IMR-90 (cell line): ENCODE data around the gene FAM174C.

Experiments
- CTCF ChIP-seq: conservative IDR thresholded peaks from 2 replicates; pipeline ENCODE4 v1.5.1; 2012; ENCODE audit warnings: mild to moderate bottlenecking, low read depth, low read length, improper control_type of control experiment
- MAFK ChIP-seq: IDR thresholded peaks from 2 replicates; pipeline ENCODE4 v1.6.1; 2012; ENCODE audit warnings: low read depth, low read length, improper control_type of control experiment
- MAZ ChIP-seq: IDR thresholded peaks from 2 replicates; pipeline ENCODE4 v1.6.1; 2012; ENCODE audit warnings: low read depth, mild to moderate bottlenecking, low read length, improper control_type of control experiment, moderate library complexity, borderline replicate concordance
- MXI1 ChIP-seq: IDR thresholded peaks from 2 replicates; pipeline ENCODE4 v1.6.1; 2012; ENCODE audit warnings: low read depth, mild to moderate bottlenecking, low read length, moderate library complexity, borderline replicate concordance
- POLR2A ChIP-seq: IDR thresholded peaks from 2 replicates; pipeline ENCODE4 v1.6.1; 2012; ENCODE audit warnings: mild to moderate bottlenecking, low read depth, low read length
- RCOR1 ChIP-seq: IDR thresholded peaks from 2 replicates; pipeline ENCODE4 v1.6.1; 2012; ENCODE audit warnings: mild to moderate bottlenecking, low read length, improper control_type of control experiment; ENCODE audit not compliant: insufficient replicate concordance
- RFX5 ChIP-seq: IDR thresholded peaks from 2 replicates; pipeline ENCODE4 v1.8.0; 2012; ENCODE audit warnings: low read depth, mild to moderate bottlenecking, low read length, moderate library complexity
- SMC3 ChIP-seq: fragments of 150-350 bp; IDR thresholded peaks from 2 replicates; pipeline ENCODE4 v1.6.1; 2016; ENCODE audit warnings: low read depth, mild to moderate bottlenecking, antibody characterized with exemption, low read length, moderate library complexity
- USF2 ChIP-seq: fragments of 150-350 bp; IDR thresholded peaks from 2 replicates; pipeline ENCODE4 v1.6.1; 2017; ENCODE audit warnings: mild to moderate bottlenecking, antibody characterized with exemption, low read length, low read depth

- TF ChIP-seq CTCF: no peak
- no peak for TF ChIP-seq RFX5
- no peak for TF ChIP-seq MAFK
- TF ChIP-seq POLR2A: no peak
- TF ChIP-seq MXI1: no peak
- TF ChIP-seq USF2: no peak
- no peak for TF ChIP-seq RCOR1
- TF ChIP-seq MAZ: no peak
- TF ChIP-seq SMC3: no peak
These were observed 45.2 kb upstream of the FAM174C start for GRCh38 chr19:1229924-1230782.
